HepG2 (cell line): ENCODE measurements around the gene SAMD10. TPM values are rescaled to one million over a fixed set of nuclear protein-coding genes. Genes with fewer than 3 reads are reported as not detected.

Source experiments
- BRCA1 ChIP-seq: sonication (generic); formaldehyde crosslinking; IDR thresholded peaks from 2 replicates; pipeline ENCODE4 v1.4.0; 2020; ENCODE audit warnings: missing genetic modification reagents
- FOXC1 ChIP-seq: sonication (generic); formaldehyde crosslinking; IDR thresholded peaks from 2 replicates; pipeline ENCODE4 v1.8.0; 2022; ENCODE audit warnings: mild to moderate bottlenecking, missing genetic modification reagents, borderline replicate concordance
- HCFC1 ChIP-seq: fragments of 150-350 bp; IDR thresholded peaks from 2 replicates; pipeline ENCODE4 v1.6.1; 2014; ENCODE audit warnings: low read depth, low read length
- HNF4G ChIP-seq, 2 experiments: sonication (generic) in 1 of 2; formaldehyde crosslinking in 1 of 2; IDR thresholded peaks; 2 replicates each; pipeline versions ENCODE4 v1.4.0 to v1.6.1; 2011 to 2020; ENCODE audit warnings: borderline replicate concordance in 2 of 2, low read depth in 2 of 2, mild to moderate bottlenecking in 2 of 2, low read length in 1 of 2, missing genetic modification reagents in 1 of 2, moderate library complexity in 1 of 2
- HOXA3 ChIP-seq: sonication (generic); formaldehyde crosslinking; IDR thresholded peaks from 2 replicates; pipeline ENCODE4 v1.5.0; 2020; ENCODE audit warnings: missing genetic modification reagents
- JUN ChIP-seq: sonication (generic); formaldehyde crosslinking; IDR thresholded peaks from 2 replicates; pipeline ENCODE4 v1.4.0; 2020; ENCODE audit warnings: mild to moderate bottlenecking, missing genetic modification reagents
- MAF1 ChIP-seq: sonication (generic); formaldehyde crosslinking; IDR thresholded peaks from 2 replicates; pipeline ENCODE4 v1.5.0; 2020; ENCODE audit warnings: missing genetic modification reagents, borderline replicate concordance
- NCOA1 ChIP-seq: sonication (generic); formaldehyde crosslinking; IDR thresholded peaks from 2 replicates; pipeline ENCODE4 v1.9.0; 2021; ENCODE audit warnings: missing genetic modification reagents
- NCOA5 ChIP-seq: sonication (generic); formaldehyde crosslinking; IDR thresholded peaks from 2 replicates; pipeline ENCODE4 v1.4.0; 2020; ENCODE audit warnings: missing genetic modification reagents
- NFYB ChIP-seq: sonication (generic); formaldehyde crosslinking; IDR thresholded peaks from 2 replicates; pipeline ENCODE4 v1.4.0; 2020; ENCODE audit warnings: missing genetic modification reagents
- SNAPC2 ChIP-seq: sonication (generic); formaldehyde crosslinking; IDR thresholded peaks from 2 replicates; pipeline ENCODE4 v1.8.1; 2022; ENCODE audit warnings: mild to moderate bottlenecking, missing genetic modification reagents
- SRSF1 ChIP-seq: fragments of 200-400 bp; formaldehyde crosslinking; optimal IDR thresholded peaks from 2 replicates; pipeline ENCODE3; 2017; ENCODE audit warnings: mild to moderate bottlenecking, low read depth, low read length, moderate library complexity
- ZFX ChIP-seq: sonication (generic); formaldehyde crosslinking; IDR thresholded peaks from 2 replicates; pipeline ENCODE4 v1.4.0; 2020; ENCODE audit warnings: mild to moderate bottlenecking, low read depth, missing genetic modification reagents, moderate library complexity
- ZNF552 ChIP-seq: sonication (generic); formaldehyde crosslinking; IDR thresholded peaks from 2 replicates; pipeline ENCODE4 v1.9.0; 2022; ENCODE audit warnings: missing genetic modification reagents, mild to moderate bottlenecking, borderline replicate concordance
- ZNF619 ChIP-seq: sonication (generic); formaldehyde crosslinking; IDR thresholded peaks from 2 replicates; pipeline ENCODE4 v1.4.0; 2020; ENCODE audit warnings: mild to moderate bottlenecking, missing genetic modification reagents
- ZNF781 ChIP-seq: sonication (generic); formaldehyde crosslinking; IDR thresholded peaks from 2 replicates; pipeline ENCODE4 v1.5.1; 2020; ENCODE audit warnings: borderline replicate concordance, mild to moderate bottlenecking, missing genetic modification reagents; ENCODE audit errors: not compliant biosample characterization
- polyA plus RNA-seq, 8 experiments: library from polyadenylated mRNA; depleted of rRNA in 3 of 8; stranded (reverse) in 7 of 8; unstranded in 1 of 8; fragments of >200 nt; fragmentation: Illumina TruSeq in 4 of 8; extraction: Trizol in 4 of 8; gene quantifications; 2 replicates each; pipeline versions ENCODE4 v1.2.1 to v1.2.3, GENCODE V29; 2011 to 2016; ENCODE audit warnings: low read depth in 4 of 8, missing spikeins in 1 of 8, mixed read lengths in 1 of 8; ENCODE audit not compliant: insufficient read depth in 1 of 8
- total RNA-seq, 5 experiments: library from RNA; depleted of rRNA; stranded (reverse); fragments of >200 nt; fragmentation: Illumina TruSeq; extraction: Trizol; gene quantifications; 2 replicates each; pipeline ENCODE4 v1.2.3, GENCODE V29; 2016; ENCODE audit warnings: low read depth in 1 of 5
- TF ChIP-seq, protein P1 (sequence below): sonication (generic); formaldehyde crosslinking; IDR thresholded peaks from 2 replicates; pipeline ENCODE4 v1.4.0; 2020; ENCODE audit warnings: missing genetic modification reagents
- TF ChIP-seq, protein P2 (sequence below): sonication (generic); formaldehyde crosslinking; conservative IDR thresholded peaks from 2 replicates; pipeline ENCODE4 v1.4.0; 2020; ENCODE audit warnings: missing genetic modification reagents
- TF ChIP-seq, protein P3 (sequence below): sonication (generic); formaldehyde crosslinking; conservative IDR thresholded peaks from 2 replicates; pipeline ENCODE4 v1.4.0; 2020; ENCODE audit warnings: missing genetic modification reagents
- TF ChIP-seq, protein P4 (sequence below): sonication (generic); formaldehyde crosslinking; IDR thresholded peaks from 2 replicates; pipeline ENCODE4 v1.4.0; 2020; ENCODE audit warnings: missing genetic modification reagents
- TF ChIP-seq, protein P5 (sequence below): sonication (generic); formaldehyde crosslinking; conservative IDR thresholded peaks from 2 replicates; pipeline ENCODE4 v1.8.0; 2022; ENCODE audit warnings: mild to moderate bottlenecking, moderate library complexity, missing genetic modification reagents

Gene SAMD10
- total and polyA plus RNA-seq, 2 of the 13 experiments (the other 11 are each of a cell fraction or from before 2014, with no cell fraction given): 6.1 to 11.0 TPM

DNA sequence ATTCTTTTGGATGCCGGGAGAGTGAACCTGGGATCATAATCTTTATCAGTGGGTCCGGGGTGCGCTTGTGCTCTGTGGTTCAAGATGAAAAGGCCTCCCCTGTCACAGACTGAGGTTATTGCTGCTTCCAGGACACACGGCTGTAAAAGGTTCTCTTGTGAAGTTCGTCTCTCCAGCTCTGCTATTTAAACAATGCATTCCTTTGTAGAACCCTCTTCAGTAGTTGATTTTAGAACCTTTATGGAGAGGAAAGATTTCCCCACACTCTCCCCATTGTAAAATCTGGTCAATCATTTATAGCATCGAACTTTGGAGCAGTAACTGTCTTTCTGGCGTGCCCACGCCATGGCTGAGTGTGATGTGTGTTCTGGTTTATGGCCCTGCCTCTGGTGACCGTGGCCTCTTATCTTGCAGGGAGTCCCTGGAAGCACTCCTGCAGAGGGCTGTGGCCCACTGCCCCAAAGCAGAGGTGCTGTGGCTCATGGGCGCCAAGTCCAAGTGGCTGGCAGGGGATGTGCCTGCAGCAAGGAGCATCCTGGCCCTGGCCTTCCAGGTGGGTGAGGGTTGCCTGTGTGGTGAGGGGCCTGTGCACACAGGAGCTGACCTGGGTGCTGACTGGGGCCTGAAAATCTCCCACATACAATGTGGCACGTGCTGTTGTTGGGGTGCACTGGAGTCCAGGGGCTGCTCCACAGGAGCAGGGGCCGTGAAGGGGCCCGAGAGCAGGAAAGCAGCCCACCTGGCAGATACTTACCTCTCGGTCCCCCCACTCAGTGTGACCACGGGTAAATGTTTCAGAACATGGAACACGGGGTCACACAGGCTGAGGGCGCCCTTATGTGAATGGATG is 44.9 kb upstream of the SAMD10 start (continued):
- 0 out of 2 replicates have a peak, but pooled peaks have one; percentile 40 for TF ChIP-seq NCOA1 (CRISPR knock-in tag)
- peak; percentile 87 for TF ChIP-seq HOXA3 (CRISPR knock-in tag)
- TF ChIP-seq, protein P1, sequence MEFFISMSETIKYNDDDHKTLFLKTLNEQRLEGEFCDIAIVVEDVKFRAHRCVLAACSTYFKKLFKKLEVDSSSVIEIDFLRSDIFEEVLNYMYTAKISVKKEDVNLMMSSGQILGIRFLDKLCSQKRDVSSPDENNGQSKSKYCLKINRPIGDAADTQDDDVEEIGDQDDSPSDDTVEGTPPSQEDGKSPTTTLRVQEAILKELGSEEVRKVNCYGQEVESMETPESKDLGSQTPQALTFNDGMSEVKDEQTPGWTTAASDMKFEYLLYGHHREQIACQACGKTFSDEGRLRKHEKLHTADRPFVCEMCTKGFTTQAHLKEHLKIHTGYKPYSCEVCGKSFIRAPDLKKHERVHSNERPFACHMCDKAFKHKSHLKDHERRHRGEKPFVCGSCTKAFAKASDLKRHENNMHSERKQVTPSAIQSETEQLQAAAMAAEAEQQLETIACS (CRISPR knock-in tag): 0 out of 2 replicates have a peak, but pooled peaks have one; percentile 15
- TF ChIP-seq ZNF781 (CRISPR knock-in tag): peak; percentile 21
- TF ChIP-seq SNAPC2 (CRISPR knock-in tag): peak; percentile 81
- TF ChIP-seq ZNF619: no peak
- peak; percentile 73 for TF ChIP-seq SRSF1
- no peak; the same call in 1 of the 2 replicates for TF ChIP-seq NFYB
- TF ChIP-seq, protein P2, sequence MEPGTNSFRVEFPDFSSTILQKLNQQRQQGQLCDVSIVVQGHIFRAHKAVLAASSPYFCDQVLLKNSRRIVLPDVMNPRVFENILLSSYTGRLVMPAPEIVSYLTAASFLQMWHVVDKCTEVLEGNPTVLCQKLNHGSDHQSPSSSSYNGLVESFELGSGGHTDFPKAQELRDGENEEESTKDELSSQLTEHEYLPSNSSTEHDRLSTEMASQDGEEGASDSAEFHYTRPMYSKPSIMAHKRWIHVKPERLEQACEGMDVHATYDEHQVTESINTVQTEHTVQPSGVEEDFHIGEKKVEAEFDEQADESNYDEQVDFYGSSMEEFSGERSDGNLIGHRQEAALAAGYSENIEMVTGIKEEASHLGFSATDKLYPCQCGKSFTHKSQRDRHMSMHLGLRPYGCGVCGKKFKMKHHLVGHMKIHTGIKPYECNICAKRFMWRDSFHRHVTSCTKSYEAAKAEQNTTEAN (CRISPR knock-in tag): peak; percentile 85
- no peak for TF ChIP-seq NCOA5 (CRISPR knock-in tag)
- no peak; the same call in 1 of the 2 replicates for TF ChIP-seq HCFC1
- TF ChIP-seq ZNF552 (CRISPR knock-in tag): no peak
- TF ChIP-seq BRCA1 (CRISPR knock-in tag): no peak
- TF ChIP-seq, protein P3, sequence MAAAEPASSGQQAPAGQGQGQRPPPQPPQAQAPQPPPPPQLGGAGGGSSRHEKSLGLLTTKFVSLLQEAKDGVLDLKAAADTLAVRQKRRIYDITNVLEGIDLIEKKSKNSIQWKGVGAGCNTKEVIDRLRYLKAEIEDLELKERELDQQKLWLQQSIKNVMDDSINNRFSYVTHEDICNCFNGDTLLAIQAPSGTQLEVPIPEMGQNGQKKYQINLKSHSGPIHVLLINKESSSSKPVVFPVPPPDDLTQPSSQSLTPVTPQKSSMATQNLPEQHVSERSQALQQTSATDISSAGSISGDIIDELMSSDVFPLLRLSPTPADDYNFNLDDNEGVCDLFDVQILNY: peak; percentile 57; the same call in 1 of the 2 replicates
- TF ChIP-seq, protein P4, sequence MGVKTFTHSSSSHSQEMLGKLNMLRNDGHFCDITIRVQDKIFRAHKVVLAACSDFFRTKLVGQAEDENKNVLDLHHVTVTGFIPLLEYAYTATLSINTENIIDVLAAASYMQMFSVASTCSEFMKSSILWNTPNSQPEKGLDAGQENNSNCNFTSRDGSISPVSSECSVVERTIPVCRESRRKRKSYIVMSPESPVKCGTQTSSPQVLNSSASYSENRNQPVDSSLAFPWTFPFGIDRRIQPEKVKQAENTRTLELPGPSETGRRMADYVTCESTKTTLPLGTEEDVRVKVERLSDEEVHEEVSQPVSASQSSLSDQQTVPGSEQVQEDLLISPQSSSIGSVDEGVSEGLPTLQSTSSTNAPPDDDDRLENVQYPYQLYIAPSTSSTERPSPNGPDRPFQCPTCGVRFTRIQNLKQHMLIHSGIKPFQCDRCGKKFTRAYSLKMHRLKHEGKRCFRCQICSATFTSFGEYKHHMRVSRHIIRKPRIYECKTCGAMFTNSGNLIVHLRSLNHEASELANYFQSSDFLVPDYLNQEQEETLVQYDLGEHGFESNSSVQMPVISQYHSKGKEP (CRISPR knock-in tag): no peak
- TF ChIP-seq FOXC1 (CRISPR knock-in tag): peak; percentile 64; the same call in 1 of the 2 replicates
- TF ChIP-seq HNF4G (IDR thresholded peaks at IDR 0.05; ENCODE audit: borderline replicate concordance, low read depth, low read length): peak; percentile 74; the same call in 1 of the 2 replicates
- TF ChIP-seq HNF4G (CRISPR knock-in tag; IDR thresholded peaks at IDR 0.05; ENCODE audit: borderline replicate concordance, low read depth): 0 out of 2 replicates have a peak, but pooled peaks have one; percentile 14
- TF ChIP-seq MAF1 (CRISPR knock-in tag): no peak
- peak; percentile 90 for TF ChIP-seq ZFX
- 0 out of 2 replicates have a peak, but pooled peaks have one; percentile 54 for TF ChIP-seq JUN
- TF ChIP-seq, protein P5, sequence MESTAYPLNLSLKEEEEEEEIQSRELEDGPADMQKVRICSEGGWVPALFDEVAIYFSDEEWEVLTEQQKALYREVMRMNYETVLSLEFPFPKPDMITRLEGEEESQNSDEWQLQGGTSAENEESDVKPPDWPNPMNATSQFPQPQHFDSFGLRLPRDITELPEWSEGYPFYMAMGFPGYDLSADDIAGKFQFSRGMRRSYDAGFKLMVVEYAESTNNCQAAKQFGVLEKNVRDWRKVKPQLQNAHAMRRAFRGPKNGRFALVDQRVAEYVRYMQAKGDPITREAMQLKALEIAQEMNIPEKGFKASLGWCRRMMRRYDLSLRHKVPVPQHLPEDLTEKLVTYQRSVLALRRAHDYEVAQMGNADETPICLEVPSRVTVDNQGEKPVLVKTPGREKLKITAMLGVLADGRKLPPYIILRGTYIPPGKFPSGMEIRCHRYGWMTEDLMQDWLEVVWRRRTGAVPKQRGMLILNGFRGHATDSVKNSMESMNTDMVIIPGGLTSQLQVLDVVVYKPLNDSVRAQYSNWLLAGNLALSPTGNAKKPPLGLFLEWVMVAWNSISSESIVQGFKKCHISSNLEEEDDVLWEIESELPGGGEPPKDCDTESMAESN: peak; percentile 70; the same call in 1 of the 2 replicates
